IPS-20b (cell line): ENCODE measurements around the gene C15orf39.
"Not testable (repeated sequence)": the region's sequence is repeated elsewhere in the genome, so short reads cannot be mapped to it uniquely, and the experiment has no call there.

Experiments used
- H3K27ac ChIP-seq: one replicate; pipeline ENCODE4 v1.5.1; 2013; ENCODE audit warnings: low read length
- H3K27me3 ChIP-seq: 2 replicates; pipeline ENCODE4 v1.6.1; 2013; ENCODE audit warnings: mild to moderate bottlenecking, low read length, inconsistent platforms; ENCODE audit not compliant: insufficient read depth
- H3K36me3 ChIP-seq: 2 replicates; pipeline ENCODE4 v1.6.1; 2013; ENCODE audit warnings: low read depth, mild to moderate bottlenecking, inconsistent platforms, low read length, moderate library complexity; ENCODE audit not compliant: insufficient read depth
- H3K4me1 ChIP-seq: 2 replicates; pipeline ENCODE4 v1.6.1; 2013; ENCODE audit warnings: mild to moderate bottlenecking, control low read depth, inconsistent platforms, low read length, moderate library complexity; ENCODE audit not compliant: insufficient read depth
- H3K4me3 ChIP-seq: 2 replicates; pipeline ENCODE4 v1.5.1; 2013; ENCODE audit warnings: mild to moderate bottlenecking, low read length, inconsistent platforms
- H3K9ac ChIP-seq: 2 replicates; pipeline ENCODE4 v1.6.1; 2013; ENCODE audit warnings: low read depth, mild to moderate bottlenecking, inconsistent platforms, low read length, moderate library complexity
- H3K9me3 ChIP-seq: 2 replicates; pipeline ENCODE4 v1.6.1; 2013; ENCODE audit warnings: mild to moderate bottlenecking, low read depth, low read length, inconsistent platforms; ENCODE audit not compliant: insufficient read depth

The C15orf39 gene

GRCh38 chr15:75163150-75163564 is 38.5 kb upstream of the C15orf39 start:
- H3K9ac ChIP-seq, result no peak overlapping the region
- H3K9me3 ChIP-seq, result no peaks in the 10 kb centered on the region
- no peak overlapping the region for H3K27ac ChIP-seq
- no peaks in the 10 kb centered on the region for H3K27me3 ChIP-seq
- H3K36me3 ChIP-seq, result no peaks in the 10 kb centered on the region
- H3K4me3 ChIP-seq, result no peak overlapping the region
- H3K4me1 ChIP-seq, result no peaks in the 10 kb centered on the region

DNA sequence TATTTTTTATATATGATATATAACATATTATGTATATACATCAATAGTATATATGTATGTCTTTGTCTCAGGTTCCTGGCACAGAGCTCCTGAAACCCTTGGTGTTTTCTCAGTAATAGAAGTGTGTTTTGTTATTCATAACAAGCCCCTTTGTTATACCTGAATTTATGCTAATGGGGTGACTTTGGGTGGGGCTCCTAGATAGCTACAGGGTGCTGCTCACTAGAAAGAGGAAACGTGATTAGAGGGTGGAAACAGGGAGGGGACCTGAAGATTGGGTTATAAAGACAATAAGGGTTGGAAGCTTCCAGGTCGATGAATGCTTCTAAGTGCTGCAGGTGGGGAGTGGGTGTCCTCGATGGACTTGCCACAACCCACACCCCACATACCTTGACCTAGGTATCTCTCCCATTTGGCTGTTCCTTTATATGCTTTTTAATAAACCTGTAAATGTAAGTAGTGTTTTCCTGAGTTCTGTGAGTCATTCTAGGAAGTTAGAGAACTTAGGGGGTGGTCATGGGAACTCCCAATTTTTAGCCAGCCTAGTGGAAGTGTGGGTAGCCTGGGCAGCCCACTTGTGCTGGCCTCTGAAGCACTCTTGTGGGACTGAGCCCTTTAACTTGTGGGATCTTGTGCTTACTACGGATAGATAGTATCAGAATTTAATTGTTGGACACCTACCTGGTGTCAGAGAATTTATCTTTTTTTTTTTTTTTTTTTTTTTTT is 36.9 kb upstream of the C15orf39 start:
- no peaks in the 10 kb centered on the region for H3K36me3 ChIP-seq
- H3K4me3 ChIP-seq, result no peak overlapping the region
- H3K9me3 ChIP-seq, result no peaks in the 10 kb centered on the region
- no peaks in the 10 kb centered on the region for H3K4me1 ChIP-seq
- H3K27ac ChIP-seq, result no peak overlapping the region
- no peaks in the 10 kb centered on the region for H3K27me3 ChIP-seq
- H3K9ac ChIP-seq, result no peak overlapping the region

GRCh38 chr15:75166489-75167063 is 35.1 kb upstream of the C15orf39 start:
- not testable (repeated sequence) for H3K36me3 ChIP-seq, H3K4me3 ChIP-seq, H3K4me1 ChIP-seq, H3K9me3 ChIP-seq, H3K27ac ChIP-seq, H3K27me3 ChIP-seq, H3K9ac ChIP-seq

DNA sequence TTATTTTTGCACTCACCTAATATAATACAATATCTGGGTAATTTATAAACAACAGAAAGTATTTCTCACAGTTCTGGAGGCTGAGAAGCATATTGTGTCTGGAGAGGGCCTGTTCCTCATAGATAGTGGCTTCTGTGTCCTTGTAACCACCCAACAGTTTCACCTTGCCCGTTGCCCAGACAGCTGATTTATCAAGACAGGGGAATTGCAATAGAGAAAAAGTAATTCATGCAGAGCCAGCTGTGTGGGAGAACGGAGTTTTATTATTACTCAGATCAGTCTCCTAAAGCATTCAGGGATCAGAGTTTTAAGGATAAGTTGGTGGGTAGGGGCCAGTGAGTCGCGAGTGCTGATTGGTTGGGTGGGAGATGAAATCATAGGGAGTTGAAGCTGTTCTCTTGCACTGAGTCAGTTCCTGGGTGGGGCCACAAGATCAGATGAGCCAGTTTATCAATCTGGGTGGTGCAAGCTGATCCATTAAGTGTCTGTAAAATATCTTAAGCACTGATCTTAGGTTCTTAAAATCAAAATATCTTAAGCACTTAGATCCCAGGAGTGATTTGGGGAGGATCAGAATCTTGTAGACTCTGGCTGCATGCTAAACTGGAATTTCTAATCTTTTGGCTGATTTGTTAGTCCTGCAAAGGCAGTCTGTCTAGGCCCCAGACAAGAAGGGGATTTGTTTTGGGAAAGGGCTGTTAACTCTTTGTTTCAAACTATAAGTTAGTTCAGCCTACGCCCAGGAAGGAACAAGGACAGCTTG is 33.9 kb upstream of the C15orf39 start:
- Histone ChIP-seq H3K4me3 (no peak overlapping the region), H3K27me3 (no peaks in the 10 kb centered on the region), H3K36me3 (no peaks in the 10 kb centered on the region), H3K9ac (no peak overlapping the region), H3K9me3 (no peaks in the 10 kb centered on the region), H3K4me1 (no peaks in the 10 kb centered on the region), H3K27ac (no peak overlapping the region)

- H3K27ac ChIP-seq, result no peak overlapping the region
- no peaks in the 10 kb centered on the region for H3K4me1 ChIP-seq
- H3K4me3 ChIP-seq, result no peak overlapping the region
Observed at GRCh38 chr15:75168374-75168773, 33.3 kb upstream of the C15orf39 start.

GRCh38 chr15:75170203-75170602 is 31.5 kb upstream of the C15orf39 start:
- Histone ChIP-seq H3K4me3 (no peak overlapping the region), H3K9me3 (no peaks in the 10 kb centered on the region), H3K27me3 (no peaks in the 10 kb centered on the region), H3K36me3 (no peaks in the 10 kb centered on the region), H3K4me1 (no peaks in the 10 kb centered on the region), H3K9ac (no peak overlapping the region), H3K27ac (no peak overlapping the region)

More at GRCh38 chr15:75168374-75168773, 33.3 kb upstream of the C15orf39 start:
- no peaks in the 10 kb centered on the region for H3K9me3 ChIP-seq
- H3K36me3 ChIP-seq, result no peaks in the 10 kb centered on the region
- H3K9ac ChIP-seq, result no peak overlapping the region
- no peaks in the 10 kb centered on the region for H3K27me3 ChIP-seq

DNA sequence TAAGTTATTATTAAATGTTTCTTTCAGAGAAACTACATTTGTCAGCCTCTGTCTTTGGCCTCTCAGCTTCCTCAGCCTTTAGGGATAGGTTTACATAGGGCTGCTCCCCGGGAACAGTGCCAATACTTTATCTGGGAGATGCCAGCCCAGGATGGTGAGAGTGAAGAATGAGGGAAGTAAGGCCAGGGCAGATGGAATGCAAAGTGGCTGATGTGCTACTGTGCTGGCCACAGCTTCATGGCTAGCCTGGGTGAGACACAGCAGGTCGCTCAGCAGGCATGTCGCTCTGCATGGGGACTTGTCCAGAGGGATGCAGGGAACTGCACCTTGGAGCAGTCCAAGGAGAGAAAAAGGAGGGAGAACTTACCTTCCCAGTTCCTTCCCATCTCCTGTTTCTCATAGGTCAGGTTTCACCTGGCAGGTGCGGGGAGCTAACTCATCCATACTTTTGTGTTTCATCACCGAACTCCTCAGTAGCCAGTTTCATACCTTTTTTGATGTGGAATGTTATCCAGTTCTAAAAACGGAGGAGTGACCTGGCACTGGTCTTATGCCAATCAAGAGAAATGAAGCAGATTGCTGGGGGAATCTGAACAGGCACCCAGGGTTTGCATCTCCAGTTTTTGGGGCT is 30.9 kb upstream of the C15orf39 start:
- no peaks in the 10 kb centered on the region for H3K27me3 ChIP-seq
- H3K36me3 ChIP-seq, result no peaks in the 10 kb centered on the region
- no peaks in the 10 kb centered on the region for H3K4me1 ChIP-seq
- H3K9me3 ChIP-seq, result no peaks in the 10 kb centered on the region
- H3K4me3 ChIP-seq, result no peak overlapping the region
- no peak overlapping the region for H3K27ac ChIP-seq
- no peak overlapping the region for H3K9ac ChIP-seq

DNA sequence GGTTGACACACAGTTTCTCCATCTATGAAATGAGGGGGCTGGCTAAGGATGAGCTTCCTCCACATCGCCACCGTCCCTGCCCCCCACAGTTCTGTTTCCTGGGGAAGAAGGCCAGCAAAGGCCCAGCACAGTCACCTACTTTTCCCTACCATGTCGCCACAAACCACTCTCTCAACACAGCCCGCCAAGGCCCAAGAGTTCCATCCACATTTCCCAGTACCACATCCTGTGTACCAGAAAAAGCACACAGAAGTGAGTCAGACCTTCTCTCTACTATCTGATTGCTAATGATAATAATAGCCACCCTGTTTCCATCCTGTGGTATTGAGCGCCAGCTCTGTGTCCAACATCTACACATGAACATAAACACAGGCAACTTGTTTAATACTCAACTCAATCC is 30.3 kb upstream of the C15orf39 start:
- H3K27ac ChIP-seq, result no peak overlapping the region
- no peaks in the 10 kb centered on the region for H3K9me3 ChIP-seq
- H3K9ac ChIP-seq, result no peak overlapping the region
- no peaks in the 10 kb centered on the region for H3K4me1 ChIP-seq
- no peak overlapping the region for H3K4me3 ChIP-seq
- H3K36me3 ChIP-seq, result no peaks in the 10 kb centered on the region
- no peaks in the 10 kb centered on the region for H3K27me3 ChIP-seq

GRCh38 chr15:75172284-75172820 is 29.3 kb upstream of the C15orf39 start:
- peaks cover 9% of the 10 kb centered on the region for H3K27me3 ChIP-seq
- H3K9me3 ChIP-seq, result no peaks in the 10 kb centered on the region
- no peaks in the 10 kb centered on the region for H3K36me3 ChIP-seq
- H3K4me1 ChIP-seq, result peaks cover under 1% of the 10 kb centered on the region; the same call in 1 of the 2 replicates
- no peak overlapping the region for H3K9ac ChIP-seq
- H3K27ac ChIP-seq, result no peak overlapping the region
- H3K4me3 ChIP-seq, result no peak overlapping the region

DNA sequence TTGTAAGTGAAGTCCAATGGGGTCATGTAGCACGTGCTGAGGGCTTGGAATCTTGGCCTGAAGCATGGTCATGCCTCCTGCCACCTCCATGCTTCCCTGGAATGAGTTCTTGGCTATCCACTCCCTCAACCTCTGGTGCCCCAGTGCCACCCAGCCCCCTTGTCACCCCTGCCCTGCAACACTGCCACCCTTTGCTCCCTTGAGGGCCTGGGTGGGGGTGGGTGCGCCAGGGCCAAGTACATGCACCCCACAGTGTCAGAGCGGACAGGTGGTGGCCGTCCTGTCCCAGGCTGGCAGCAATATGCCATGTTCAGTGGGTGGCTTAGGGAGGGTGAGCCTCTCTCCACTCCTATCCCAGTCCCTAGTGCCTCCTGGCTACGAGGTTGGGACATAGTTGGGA is 27.6 kb upstream of the C15orf39 start:
- H3K27ac ChIP-seq, result no peak overlapping the region
- H3K27me3 ChIP-seq, result peaks cover 25% of the 10 kb centered on the region
- H3K4me3 ChIP-seq, result no peak overlapping the region
- no peak overlapping the region for H3K9ac ChIP-seq
- H3K9me3 ChIP-seq, result no peaks in the 10 kb centered on the region
- H3K4me1 ChIP-seq, result peaks cover 9% of the 10 kb centered on the region; the same call in 1 of the 2 replicates
- H3K36me3 ChIP-seq, result no peaks in the 10 kb centered on the region

GRCh38 chr15:75174729-75175128 is 27.0 kb upstream of the C15orf39 start:
- Histone ChIP-seq H3K27me3 (peaks cover 32% of the 10 kb centered on the region), H3K4me3 (no peak overlapping the region), H3K4me1 (peaks cover 15% of the 10 kb centered on the region), H3K27ac (no peak overlapping the region), H3K36me3 (no peaks in the 10 kb centered on the region), H3K9ac (no peak overlapping the region), H3K9me3 (no peaks in the 10 kb centered on the region)
